ENCODE data around the gene PIPOX.

PIPOX gene, protein sequence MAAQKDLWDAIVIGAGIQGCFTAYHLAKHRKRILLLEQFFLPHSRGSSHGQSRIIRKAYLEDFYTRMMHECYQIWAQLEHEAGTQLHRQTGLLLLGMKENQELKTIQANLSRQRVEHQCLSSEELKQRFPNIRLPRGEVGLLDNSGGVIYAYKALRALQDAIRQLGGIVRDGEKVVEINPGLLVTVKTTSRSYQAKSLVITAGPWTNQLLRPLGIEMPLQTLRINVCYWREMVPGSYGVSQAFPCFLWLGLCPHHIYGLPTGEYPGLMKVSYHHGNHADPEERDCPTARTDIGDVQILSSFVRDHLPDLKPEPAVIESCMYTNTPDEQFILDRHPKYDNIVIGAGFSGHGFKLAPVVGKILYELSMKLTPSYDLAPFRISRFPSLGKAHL

DNA sequence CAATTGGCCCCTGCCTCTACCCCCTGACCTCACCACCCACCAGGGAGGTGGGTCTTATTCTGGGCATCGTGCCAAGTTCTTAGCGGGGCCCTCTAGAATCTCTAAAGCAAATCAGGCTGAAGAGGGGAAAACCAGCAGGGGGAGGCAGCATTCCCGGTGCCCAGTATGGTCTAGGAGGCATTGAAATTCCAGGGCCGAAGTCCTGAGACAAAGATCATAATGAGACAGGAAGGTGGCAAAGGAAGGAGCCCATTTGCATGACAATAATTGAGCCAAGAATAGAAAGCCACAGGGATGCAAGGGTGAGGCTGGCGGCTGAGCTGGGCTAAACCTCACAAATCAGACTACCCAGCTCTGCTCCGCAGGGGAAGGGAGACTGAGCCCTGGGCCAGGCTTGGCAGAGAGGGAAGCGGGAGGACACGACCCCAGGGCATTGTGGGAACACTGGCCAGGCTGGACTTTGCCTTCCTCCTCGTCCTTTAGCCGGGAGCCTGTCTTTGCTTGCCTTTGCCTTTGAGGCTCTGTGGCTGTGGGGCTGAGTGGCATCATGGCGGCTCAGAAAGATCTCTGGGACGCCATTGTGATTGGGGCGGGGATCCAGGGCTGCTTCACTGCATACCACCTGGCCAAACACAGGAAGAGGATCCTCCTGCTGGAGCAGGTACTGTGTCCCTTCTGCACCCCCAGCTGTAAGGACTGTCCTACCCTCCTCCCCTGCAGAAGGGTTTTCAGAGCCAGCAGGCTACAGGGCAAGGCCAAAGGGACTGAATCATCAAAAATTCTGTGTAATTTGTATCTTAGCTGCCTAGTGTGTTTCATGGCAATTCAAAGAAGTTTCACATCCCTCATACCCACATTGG, at the start of gene PIPOX:
Gene PIPOX (plus strand): TSS at position 463 of the 860 bp plus-strand sequence. CDS start 85 bp downstream, at position 548.
- DNase-seq (ENCODE audit: low read depth in 2 of 2): no peak

DNA sequence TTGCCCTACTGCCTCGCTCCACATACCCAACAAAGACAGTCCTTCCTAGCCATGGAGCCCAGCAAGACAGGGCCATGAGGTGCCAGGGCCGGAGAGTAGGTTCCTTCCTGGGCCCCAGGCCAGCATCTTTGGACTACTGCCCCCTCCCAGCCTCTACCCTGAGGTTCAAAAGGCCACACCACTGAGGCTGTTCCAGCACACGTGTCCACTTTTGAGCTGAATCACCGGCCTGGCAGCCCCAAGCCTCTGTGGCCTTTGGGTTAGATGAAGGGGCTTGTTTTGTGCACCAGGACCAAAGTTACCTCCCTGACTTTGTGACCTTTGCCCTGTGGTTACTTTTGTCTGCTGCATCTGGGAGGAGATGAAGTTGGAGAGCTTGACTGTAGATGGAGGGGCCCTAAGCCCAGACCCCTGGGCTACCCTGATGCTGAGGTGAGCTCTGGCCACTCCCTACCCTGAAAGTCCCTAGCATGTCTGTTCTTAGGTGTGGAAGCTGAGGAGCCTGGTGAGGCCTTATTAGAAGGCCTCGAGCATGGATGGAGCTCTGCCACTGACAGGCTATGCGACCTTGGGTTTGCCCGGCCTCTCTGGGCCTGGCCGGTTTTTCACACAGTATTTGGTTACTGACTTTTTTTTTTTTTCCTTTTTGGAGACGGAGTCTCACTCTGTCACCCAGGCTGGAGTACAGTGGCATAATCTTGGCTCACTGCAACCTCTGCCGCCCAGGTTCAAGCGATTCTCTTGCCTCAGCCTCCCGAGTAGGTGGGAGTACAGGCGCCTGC, 49.1 kb upstream of the PIPOX start:
- DNase-seq (ENCODE audit: low read depth in 2 of 2): no peak

DNA sequence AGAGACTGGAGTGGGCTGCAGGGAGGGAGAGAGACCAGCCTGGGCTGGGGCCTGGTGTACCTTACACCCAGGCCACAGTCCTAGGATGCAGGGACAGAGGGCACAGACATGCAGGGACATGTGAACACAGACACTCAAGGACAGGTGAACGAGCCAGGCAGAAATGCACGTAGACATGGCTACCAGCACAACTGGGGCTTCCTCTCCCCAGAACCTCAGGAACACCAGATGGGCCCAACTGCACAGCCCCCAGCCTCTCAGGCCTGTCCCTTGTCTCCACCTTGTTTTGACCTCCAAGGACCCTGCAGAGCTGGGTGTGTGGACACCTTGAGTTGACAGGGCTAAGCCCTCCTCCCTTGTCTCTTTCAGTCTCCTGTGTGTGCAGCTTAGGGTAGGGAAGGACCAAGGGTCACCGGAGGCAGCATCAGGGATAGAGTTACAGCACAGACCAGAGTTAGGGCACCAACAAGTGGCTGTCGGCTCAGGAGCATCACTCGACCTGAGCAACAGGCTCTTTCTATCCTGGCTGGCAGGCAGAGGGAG, 46.3 kb upstream of the PIPOX start:
- DNase-seq (ENCODE audit: low read depth in 2 of 2): no peak

DNA sequence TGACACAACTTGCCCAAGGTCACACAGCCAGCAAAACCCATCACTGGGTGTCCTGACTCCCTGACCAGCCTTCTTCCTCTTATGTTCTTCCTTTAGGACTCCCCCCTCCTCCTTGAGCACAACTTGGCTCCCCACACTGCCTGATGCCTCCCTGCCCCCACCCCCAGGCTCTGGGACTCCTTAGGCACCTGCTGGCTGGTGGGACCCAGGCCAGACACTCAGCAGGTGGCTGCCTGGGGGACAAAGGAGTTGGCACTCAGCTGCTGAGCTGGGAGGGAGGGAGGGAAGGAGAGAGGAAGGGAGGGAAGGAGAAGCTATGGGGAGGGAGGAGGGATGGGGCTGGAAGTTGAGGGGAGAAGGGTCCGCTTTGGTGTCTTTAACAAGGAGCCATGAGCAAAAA, 45.1 kb upstream of the PIPOX start:
- DNase-seq (ENCODE audit: low read depth in 2 of 2): no peak

DNA sequence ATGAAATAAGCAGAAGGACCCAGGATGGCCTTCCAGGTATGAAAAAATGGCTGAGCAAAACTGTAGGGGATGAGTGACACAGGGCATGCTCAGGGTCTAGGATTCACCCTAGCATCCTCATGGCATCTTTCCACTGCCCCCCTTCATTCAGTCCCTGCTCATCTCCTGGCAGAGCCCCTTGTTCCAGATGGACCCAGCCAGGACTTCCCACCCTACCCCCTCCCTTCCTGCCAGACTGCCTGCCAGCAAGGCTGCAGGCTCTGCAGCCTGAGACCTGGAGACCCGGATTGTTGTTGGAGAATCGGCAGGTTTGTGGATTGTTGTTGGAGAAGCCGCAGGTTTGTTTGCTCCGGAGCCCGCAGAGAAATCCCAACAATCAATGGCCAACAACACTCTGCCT, 43.7 kb upstream of the PIPOX start:
- DNase-seq (ENCODE audit: low read depth in 2 of 2): no peak

DNA sequence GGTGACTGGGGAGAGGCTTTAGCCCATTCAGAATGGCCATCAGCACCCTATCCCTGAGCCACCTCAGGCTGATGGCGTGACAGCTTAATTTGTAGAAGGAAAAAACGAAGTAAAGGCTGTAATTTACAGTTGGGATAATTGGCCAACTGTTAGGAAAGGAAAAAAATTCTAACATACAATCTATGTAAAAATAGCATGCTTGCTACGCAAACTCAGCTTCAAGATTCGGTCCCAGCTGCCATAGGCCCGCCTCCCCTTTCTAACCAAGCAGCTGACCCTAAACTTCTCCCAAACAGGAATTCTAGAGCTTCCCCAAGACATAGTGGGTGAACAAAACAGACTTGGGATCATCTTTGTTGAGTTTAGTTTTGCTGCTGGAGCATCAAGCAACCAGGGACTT, 42.0 kb upstream of the PIPOX start:
- no peak for DNase-seq (ENCODE audit: low read depth in 2 of 2)

DNA sequence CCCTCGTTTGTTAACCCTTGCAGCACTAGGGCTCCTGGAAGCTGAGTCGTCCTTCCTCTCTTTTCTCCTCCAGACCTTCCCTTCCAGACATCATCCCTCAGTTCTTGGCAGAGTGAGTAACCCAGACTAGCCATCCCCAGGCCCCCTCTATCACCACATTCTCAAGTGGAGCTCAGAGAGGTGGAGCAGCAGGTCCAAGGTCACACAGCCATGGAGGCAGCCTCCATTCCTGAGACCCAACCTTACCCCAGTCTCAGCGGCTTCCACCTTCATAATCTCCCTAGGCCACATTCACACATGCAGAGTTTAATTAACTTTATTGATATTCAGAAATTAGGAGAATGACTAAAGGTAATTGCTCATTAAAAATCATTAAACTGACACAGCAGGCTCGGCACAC, 40.1 kb upstream of the PIPOX start:
- DNase-seq (ENCODE audit: low read depth in 2 of 2): no peak

DNA sequence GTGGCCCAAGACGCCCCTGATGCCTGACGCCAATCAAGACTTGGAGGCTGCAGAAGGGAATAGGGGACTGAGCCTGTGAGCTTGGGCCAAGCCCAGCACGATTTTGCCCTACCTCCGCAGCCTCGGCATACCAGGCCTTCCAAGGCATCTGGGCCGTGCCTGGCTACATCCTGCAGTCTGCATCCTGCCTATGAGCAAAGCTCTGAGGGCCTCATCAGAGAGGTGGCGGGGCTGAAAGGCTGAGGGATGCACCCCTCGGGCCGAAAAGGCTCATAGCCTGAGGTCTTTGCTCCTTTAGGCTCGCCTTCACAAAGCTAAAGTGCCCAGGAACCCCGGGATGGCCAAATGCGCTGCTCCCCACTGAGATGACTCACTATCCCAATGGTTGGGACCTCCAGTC, 39.7 kb upstream of the PIPOX start:
- no peak for DNase-seq (ENCODE audit: low read depth in 2 of 2)

DNA sequence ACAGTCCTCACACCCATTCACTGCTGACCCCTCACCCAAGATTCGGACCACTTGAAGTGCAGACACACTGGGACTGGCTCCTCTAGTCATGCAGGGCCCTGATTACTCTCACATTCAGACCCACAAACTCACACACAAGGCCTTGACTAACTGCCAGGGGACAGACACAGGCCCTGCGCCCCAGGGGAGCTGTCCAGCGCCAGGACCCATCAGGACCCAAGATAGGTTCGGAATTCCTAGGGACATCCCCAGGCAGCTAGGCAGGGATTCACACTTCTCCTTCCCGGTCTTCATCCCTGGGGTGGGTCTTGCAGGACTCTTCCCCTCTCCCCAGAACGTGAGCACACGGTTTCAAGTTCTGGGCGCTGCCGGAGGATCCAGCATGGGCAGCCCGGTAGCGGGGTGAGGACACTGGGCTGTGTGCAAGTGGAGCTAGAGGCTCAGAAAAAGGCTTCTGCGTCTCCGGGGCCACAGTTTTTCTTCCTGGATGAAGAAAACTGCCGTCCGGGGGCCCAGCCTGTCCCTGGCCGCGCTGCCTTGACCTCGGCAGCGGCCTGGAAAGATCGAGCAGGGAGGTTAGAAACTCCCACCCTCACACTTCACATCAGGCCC, 38.8 kb upstream of the PIPOX start:
- DNase-seq (ENCODE audit: low read depth in 2 of 2): no peak

DNA sequence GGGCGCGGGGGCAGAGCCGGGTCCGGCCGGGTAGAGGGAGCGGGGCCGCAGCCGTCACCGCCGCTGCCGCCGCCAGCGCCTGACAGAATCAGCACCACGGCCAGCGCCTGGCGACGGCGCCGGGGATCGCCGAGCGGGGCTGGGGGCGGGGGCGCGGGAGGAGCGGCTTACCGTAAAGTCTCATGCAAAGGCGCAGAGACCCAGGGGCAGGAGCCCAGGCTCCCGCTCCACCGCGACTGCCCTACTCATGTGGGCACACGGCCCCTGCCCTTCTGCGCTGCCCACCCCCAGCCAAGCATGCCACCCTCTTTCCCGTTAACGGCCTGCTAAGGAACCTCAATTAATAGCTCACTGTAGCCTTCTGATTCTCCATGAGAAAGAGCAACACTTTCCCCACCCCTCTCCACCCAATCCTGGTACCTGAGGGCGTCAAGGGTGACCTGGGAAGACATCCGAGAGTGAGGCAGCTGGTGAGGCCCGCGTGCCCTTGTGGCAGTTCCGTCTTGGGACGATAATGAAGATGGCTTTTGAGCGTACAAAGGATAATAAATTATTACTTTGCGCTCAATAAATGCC, 36.9 kb upstream of the PIPOX start, which contains the start of gene SEZ6:
Gene SEZ6 (minus strand): TSS at position 98 of the 576 bp plus-strand sequence. CDS start 164 bp downstream, outside the sequence.
- peak; percentile 53 to 56 for DNase-seq (ENCODE audit: low read depth in 2 of 2)

DNA sequence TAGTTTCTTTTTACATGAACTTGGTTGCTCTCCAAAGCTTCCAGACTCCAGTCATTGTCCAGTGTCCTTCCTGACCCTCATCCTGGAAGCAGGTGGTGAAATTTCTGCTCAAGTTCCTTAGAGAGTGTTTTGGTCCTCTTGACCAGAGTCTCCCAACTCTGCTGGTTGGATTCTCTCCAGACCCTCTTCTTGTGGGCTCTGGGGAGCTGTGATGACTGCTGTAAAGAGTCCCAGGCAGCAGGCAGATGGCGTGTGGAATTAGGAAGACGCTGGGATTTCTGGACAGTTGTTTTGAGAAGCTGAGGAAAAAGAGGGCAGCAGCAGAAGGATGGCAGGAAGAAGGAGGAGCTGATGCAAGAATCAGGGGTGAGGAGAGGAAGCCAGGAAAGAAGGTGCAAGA, 35.5 kb upstream of the PIPOX start:
- no peak for DNase-seq (ENCODE audit: low read depth in 2 of 2)

DNA sequence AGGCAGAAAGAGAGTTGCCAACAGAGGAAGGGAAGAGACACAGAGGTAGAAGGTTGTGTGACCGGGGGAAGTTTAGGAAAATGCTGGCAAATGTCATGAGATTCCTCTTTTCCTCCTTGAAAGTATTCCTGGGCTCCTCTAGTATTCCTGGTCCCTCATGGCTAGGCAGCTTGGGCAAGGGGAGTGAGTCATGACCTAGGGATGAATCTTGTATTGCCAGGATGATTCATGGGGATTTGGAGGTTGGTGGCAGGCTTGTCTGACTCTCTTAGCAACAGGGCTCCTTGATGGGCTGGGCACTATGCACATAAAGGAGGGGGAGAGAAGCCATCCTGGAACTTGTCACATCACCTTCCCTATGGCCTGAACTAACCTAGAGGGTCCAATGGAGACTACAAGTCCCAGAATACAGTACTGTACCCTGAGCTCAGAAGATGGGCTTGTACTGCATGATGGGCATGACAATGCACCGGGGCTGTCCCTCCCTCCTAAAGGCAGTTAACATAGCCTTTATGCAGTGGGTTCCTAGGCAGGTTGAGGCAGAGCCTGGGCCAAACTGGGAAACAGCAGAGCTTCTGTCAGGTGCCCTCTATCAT, 35.0 kb upstream of the PIPOX start:
- DNase-seq (ENCODE audit: low read depth in 2 of 2): no peak

DNA sequence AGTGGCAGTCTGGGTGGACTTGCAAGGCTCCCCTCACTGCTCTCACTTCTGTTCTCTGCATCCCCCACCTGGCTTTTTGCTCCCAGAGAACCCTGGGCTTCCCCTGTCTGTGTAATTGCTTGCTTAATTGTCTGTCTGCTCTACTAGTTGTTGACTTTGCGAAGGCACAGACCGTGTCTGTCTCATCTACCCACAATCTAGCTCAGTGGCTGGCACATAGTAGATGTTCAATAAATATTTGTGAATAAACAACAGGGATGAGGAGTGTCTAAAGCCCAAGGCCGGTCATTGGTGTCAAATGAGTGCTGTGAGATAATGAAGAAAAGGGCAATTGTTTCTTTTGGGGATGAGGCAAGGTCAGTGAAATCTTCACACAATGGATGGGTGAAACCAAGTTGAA, 34.4 kb upstream of the PIPOX start:
- DNase-seq (ENCODE audit: low read depth in 2 of 2): no peak

DNA sequence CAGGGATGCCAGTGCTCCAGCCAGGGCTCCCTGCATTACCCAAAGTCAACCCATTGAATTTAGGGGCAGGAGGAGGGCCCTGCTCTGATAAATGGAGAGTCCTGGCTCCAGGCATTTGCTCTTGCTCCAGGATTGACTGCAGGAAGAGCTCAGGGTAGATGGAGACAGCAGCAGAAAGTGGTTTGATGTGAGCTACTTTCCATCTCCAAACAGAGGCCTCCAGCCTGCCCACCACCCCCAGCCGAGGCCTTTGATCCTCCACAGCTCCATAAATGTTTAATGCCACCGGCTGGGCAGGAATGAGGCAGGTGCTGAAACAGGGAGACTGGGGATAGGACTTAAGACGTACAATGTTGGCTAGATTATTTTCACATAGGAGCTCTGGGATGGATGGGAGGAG, 32.8 kb upstream of the PIPOX start:
- DNase-seq (ENCODE audit: low read depth in 2 of 2): no peak

DNA sequence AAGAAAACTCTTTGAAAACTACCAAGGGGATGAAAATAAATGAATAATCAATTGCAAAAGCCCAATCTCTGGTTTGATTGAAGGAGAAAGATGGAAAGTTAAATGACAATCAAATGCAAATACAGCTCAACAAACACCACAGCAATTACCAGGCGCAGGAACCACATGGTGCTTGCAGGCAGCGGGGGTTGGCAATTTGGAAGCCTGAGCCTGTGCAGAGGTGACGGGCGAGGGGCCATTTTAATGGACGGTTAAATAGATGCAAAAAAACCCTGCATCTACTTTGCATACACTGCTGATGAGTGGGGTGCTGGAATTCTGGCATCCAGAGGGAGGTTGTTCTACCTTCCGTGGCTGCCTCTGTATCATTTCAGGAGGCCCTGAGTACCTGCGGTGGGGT, 32.4 kb upstream of the PIPOX start:
- DNase-seq (ENCODE audit: low read depth in 2 of 2): no peak

DNA sequence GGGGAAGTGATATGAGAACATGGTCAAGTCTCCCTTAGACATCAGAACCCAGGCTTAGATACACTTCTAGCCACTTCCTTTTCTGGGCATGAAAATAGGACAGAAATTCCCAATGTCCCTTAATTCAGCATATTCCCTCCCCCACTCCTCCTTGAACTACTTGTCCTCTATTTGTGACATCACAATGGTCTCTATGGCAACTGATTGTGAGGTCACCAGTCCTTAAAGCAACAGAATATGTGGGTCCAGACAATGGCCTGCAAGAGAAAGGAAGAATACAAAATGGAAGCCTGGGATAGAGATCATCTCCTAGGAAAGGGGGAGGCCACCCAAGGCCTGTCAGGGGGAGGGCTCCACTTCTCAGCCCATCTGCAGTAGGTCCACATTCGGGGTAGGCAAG, 30.4 kb upstream of the PIPOX start:
- no peak for DNase-seq (ENCODE audit: low read depth in 2 of 2)

DNA sequence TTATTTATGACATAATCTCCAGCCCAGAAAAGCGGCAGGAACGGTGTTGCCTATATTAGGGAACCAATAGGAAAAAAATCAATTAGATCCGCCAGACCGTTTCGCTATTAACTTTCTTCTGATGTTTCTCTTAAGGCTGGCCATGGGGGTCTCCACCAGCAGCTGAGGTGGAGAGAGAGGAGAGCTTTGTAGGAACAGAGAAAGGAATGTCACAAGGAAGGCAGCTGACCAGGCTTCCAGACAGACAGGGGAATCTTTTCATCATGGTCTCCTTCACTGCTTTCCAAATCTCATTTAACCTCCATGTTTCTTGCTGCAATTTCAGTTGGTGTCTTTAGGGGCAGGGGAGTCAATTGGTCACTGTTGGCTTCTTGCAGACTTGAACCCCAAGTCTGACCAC, 28.2 kb upstream of the PIPOX start:
- no peak for DNase-seq (ENCODE audit: low read depth in 2 of 2)

DNA sequence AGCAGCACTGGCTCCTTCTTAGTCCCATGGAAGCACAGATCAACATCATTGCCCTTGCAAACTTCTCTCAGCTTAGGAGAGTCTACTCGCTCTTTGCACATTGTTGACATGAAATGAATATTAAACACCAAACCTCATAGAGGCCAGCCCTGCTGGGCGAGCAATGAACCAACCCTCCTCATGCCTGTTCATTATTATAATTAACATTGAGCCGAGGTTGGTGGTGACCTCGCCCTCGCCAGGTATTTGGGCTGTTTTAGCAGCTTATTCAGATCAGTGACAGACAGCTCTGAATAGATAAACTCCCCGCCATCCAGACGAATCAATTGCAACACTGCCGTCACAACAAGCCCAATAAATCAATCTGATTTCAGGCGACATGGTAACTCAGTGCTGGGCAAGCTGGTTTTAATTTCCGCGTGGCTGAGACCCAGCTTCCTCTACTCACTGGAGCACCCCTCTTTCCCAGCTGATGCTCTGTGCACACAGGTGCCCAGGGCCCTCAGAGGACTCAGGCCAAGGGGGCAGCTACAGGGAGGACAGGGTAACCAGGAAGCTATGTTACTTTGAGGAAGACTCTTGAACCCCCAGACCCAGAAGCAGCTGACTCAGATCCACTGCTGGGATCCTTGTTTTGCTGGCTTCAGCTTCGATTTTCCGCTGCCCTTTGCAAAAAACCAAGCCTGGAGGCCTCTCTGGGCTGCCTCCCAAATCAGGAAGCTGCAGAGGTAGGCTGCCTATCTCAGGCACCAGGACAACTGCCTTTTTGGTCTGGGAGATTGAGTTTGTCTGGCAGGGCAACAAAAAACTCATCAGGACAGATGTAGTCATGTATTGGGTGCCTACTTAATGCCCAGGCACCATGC, 26.4 kb upstream of the PIPOX start:
- DNase-seq (ENCODE audit: low read depth in 2 of 2): no peak

DNA sequence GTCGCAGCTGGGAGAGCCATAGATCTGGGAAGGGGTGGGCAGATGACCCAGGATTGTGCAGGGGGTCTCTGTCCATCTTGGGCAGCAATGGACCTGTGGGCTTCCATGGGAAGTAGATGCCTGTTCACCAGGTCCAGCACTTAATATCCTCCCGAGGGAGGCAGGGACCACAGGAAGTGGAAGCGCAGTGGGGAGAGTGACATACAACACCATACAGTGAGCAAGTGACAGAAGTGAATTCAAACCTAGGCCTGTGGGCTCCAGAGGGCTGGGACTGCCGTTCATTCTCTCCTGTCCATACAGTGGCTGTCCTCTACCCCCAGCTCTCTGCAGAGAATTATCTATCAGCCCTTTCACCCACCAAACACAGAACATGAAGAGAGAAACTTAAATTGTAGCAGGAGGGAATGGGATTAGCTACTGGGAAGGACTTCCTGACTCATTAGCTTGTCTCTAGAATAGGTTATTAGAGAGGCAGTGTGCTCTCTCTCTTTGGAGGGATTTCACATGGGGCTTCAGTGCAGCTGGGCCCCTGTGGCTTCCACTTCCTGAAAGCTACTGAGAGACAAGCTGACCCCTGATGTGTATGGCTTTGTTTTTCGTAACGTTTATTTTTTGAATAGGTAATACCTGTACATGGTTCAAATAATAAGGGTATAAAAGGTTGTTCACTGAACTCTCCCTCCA, 24.0 kb upstream of the PIPOX start:
- DNase-seq (ENCODE audit: low read depth in 2 of 2): no peak

All from stimulated activated CD8-positive, alpha-beta memory T cell treated with anti-CD3 and anti-CD28 coated beads, Interleukin-2, amount 100 ng/mL, for 48 hours (primary cell).